GM08714 (cell line): ENCODE results near the gene KCNG2.

Source experiments
- H3K4me3 ChIP-seq: fragments of 200-500 bp; sonication (Bioruptor generic); 2 replicates; pipeline ENCODE4 v1.5.1; 2014; ENCODE audit warnings: mild to moderate bottlenecking, low read length, inconsistent platforms
- ZNF274 ChIP-seq: IDR thresholded peaks from 2 replicates; pipeline ENCODE4 v1.6.1; 2012; ENCODE audit warnings: mild to moderate bottlenecking, low read depth, low read length

KCNG2 gene

DNA sequence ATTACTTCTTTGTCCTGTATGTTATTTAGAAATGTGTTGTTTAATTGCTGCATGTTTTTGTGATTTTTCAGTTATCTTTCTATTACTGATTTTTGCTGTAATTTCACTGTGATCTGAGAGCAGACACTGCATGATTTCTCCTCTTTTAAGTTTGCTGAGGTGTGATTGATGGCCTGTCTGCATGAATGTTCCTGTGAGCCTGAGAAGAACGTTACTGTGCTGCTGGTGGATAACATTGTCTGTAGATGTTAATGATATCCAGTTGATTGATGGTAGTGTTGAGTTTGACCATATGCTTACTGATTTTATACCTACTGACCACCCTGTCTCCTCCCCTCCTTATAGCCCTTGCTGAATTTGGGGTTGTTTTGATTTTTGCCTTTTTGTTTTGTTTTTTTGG, 37.4 kb upstream of the KCNG2 start:
- TF ChIP-seq ZNF274: no peak
- H3K4me3 ChIP-seq: no peak overlapping the region

DNA sequence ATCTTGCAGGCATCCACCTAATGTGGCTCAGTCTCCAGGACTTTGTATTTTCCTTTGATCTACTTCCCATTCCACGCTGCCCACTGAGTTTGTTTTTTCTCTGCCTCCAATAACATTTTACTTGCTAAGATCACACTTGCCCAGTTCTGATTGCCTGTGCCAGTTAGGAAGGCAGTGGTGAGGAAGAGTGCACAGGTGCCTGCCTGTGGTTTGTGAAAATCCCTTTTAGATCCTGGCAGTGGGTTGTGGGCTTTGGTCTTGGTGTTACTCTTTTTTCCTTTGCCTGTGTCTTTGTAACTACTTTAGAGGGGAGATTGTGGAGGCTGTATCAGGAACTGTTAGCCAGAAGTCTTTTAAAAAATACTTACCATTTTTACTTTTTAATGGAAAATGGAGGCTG, 36.9 kb upstream of the KCNG2 start:
- TF ChIP-seq ZNF274: no peak
- no peak overlapping the region for H3K4me3 ChIP-seq

DNA sequence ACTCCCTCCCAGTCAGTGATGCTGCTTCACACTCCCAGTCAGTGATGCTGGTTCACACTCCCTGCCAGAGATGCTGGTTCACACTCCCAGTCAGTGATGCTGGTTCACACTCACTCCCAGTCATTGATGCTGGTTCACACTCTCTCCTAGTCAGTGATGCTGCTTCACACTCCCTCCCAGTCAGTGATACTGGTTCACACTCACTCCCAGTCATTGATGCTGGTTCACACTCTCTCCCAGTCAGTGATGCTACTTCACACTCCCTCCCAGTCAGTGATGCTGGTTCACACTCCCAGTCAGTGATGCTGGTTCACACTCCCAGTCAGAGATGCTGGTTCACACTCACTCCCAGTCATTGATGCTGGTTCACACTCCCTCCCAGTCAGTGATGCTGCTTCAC, 34.3 kb upstream of the KCNG2 start:
- H3K4me3 ChIP-seq: no peak overlapping the region
- TF ChIP-seq ZNF274: no peak

DNA sequence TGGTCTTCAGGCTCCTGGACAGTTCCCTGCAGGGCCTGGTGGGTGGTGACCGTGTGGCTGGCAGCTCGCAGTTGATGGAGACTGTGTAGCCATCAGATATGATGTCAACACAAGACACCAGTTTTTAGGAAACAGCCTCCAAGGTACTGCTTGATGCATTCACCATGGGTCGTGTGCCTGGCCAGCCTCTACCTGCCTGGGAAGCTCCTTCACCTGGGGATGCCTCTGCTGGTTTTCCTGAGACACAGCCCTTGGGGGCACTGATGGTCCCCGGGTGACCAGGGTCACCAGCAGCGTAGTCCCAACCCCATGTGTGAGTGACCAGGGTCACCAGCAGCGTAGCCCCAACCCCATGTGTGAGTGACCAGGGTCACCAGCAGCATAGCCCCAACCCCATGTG, 33.6 kb upstream of the KCNG2 start:
- TF ChIP-seq ZNF274: no peak
- no peak overlapping the region for H3K4me3 ChIP-seq

GRCh38 chr18:79765491-79766245, 32.1 kb upstream of the KCNG2 start:
- no peak overlapping the region for H3K4me3 ChIP-seq

DNA sequence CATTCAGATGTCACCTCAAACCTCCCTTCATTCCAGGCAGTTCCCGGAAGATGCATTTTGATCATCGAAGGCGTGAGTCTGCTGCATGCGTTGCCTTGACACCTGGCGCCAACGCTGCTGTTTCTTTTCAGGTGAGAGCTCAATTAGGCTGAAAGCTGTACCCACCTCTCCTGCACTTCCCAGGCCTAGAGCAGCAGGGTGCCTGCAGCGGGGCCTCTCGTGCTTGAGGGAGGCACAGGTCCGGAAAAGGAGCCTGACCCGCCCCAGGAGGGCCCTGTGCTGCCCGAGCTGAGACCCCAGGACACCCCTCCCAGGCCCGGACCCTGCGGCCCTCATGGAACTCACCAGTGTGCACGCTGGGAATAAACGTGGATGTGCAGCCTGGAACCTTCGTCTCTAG, 31.4 kb upstream of the KCNG2 start:
- no peak for TF ChIP-seq ZNF274

More at GRCh38 chr18:79765491-79766245, 32.1 kb upstream of the KCNG2 start:
- no peak for TF ChIP-seq ZNF274

GRCh38 chr18:79768745-79769144, 29.0 kb upstream of the KCNG2 start:
- no peak for TF ChIP-seq ZNF274

More for the DNA sequence above, 31.4 kb upstream of the KCNG2 start:
- no peak overlapping the region for H3K4me3 ChIP-seq

DNA sequence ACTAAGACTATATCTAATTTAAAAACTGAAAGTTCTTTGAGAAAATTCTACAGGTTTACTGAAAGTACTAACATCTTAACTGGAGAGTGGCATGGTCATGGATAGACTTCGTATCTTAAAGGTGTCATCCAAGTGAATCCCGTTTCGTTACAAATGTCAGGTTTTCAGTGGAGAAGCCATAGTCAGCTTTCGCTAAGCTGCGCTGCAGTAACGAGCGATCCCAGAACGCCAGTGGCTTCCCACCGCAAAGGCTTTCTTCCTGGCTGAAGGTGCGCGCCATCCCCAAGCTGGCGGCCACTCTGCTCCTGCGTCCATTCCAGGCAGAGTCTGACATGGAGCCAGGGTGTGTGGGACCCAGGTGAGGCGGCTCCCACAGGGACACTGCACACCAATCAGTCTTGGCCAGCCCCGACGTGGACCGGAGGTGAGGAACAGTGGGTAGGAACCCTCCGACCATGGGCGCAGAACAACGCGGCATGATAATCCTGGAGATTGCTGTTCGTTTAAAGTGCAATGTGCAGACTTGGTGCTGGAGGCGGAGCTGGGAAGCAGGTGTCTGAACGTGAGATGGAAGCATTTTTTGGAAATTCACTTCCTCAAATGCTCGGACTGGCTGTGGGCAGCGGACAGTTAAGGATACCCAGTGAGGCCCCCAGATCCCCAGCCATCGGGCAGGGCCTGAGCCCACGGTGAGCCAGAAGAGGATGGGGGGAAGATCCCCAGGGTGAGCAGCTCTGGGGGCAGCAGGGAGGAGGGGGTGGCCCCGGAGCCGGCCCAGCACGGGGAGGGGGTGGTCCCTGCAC, 27.8 kb upstream of the KCNG2 start:
- no peak for TF ChIP-seq ZNF274
- H3K4me3 ChIP-seq: no peak overlapping the region

More at GRCh38 chr18:79768745-79769144, 29.0 kb upstream of the KCNG2 start:
- H3K4me3 ChIP-seq: no peak overlapping the region

DNA sequence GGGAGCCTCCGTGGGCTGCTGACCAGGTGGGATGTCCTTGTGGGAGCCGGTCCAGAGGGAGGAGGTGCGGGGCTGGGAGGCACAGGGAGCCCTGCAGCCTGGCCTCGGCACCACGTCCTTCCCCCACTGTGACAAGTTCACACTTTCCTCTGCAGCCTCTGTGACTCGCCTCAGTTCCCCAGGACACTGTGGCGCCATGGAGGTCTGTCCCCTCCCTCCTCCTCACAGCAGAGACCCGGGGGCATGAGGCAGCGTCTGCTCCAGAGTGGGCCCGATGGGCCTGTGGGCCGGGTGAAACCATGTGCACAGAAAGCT, 27.3 kb upstream of the KCNG2 start:
- TF ChIP-seq ZNF274: no peak
- no peak overlapping the region for H3K4me3 ChIP-seq

DNA sequence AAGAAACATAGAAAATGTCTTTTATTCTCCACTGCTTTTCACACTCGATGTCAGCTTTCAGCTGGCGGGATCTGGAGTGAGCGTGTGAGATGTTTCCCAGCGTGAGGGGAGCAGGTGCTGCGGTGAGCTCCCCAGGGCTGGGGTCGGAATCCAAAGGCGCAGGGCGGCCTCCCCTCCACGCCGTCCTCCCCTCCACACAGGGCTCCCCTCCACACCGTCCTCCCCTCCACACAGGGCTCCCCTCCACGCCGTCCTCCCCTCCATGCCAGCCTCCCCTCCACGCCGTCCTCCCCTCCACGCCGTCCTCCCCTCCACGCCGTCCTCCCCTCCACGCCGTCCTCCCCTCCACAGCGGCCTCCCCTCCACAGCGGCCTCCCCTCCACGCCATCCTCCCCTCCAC, 26.9 kb upstream of the KCNG2 start:
- H3K4me3 ChIP-seq: no peak overlapping the region
- TF ChIP-seq ZNF274: no peak

DNA sequence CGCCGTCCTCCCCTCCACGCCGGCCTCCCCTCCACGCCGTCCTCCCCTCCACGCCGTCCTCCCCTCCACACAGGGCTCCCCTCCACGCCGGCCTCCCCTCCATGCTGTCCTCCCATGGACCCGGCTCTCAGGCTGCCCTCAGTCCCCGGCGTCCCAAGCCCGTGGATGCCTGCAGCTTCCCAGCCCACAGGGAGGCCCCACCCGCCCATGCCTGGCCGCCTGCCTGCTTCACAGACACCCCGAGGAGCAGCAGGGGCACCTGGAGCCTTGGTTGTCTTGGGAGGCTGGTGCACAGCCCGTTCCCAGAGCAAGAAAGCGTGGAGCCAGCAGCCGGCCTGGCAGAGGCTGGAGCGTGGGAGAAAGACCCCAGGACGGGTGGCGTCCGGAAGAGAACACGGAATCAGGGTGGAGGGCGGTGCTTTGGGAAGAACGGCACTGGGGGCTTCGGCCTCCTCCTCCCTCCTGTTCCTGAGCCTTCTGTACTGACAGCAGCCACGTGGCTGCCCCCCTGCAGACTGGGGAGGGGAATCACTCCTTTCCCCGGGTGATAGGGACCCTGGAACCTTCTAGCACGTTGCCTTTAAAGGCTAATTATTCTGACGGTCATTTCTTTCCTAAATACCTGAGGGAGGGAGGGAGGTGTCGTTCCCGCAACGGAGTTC, 26.2 kb upstream of the KCNG2 start:
- no peak for TF ChIP-seq ZNF274
- H3K4me3 ChIP-seq: no peak overlapping the region

- TF ChIP-seq ZNF274: no peak
- no peak overlapping the region for H3K4me3 ChIP-seq
Observed at GRCh38 chr18:79772108-79772864, 25.5 kb upstream of the KCNG2 start.

DNA sequence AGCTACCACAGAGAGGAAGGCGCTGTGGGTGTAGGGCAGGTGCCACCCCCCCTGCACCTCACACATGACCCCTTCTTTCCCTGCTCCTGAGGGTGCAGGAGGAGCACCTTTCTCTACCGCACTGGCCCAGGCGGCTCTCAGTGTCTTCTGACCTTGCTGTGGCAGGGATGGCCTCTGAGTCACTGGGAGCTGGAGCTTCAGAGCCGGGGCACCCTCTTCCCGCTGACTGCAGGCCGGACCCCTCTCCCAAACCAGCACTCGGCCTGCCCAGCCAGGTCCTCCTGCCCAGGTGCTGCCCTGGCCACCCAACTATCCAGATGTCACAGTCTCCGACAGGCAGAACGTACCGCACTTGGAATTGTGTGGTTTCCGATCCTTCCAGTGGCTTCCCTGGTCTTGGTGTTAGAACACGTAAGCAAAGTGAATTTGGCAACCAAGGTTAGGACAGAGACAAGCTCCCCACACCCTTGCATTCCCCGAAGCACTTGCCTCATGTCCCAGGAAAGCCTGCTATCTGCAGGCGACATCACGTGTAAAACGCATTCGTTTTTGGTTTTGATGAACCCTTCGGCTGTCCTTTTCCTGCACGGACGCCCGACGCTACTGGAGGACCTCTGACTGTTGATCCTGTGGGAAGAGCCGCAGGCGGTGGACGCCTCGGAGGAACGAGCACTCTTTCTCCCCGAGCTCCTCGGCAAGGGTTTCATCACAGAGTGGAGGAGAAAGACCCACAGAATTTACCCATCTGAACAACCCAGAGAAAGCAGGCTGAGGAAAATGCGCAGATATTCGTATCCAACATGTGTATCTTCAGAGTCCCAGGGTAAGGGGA, 24.7 kb upstream of the KCNG2 start:
- H3K4me3 ChIP-seq: no peak overlapping the region
- TF ChIP-seq ZNF274: no peak

- no peak overlapping the region for H3K4me3 ChIP-seq
- no peak for TF ChIP-seq ZNF274
Observed at GRCh38 chr18:79774111-79774510, 23.6 kb upstream of the KCNG2 start.
